Measurements from ENCODE around the gene SEC24D.

The SEC24D gene

DNA sequence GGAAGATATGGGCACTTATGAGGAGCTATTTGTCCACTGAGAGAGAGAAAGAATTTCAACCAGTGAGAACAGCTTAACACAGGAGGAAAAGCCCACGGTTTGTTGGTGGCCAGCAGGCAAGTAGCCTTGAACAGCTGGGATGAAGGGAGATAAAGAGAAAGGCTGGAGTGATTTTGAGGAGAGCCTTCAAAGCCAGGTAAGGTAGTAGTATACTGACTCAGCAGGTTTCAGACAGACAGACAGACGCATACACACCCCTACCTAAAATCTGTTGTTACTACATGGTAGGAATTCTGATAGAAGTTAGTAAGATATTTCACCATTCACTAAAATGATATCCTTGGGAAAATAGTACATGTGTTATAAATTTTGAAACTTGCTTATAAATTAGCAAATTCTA lies 60.5 kb downstream of the SEC24D start:
- TF ChIP-seq Cebpa-rat (IDR thresholded peaks at IDR 0.05): no peak
- Histone ChIP-seq H3K36me3 (peaks cover 0 to 18% (median 0%) of the 10 kb centered on the region in 11 experiments; a peak in 5 of 22 replicates), H3K4me2 (no peak overlapping the region), H3K4me1 (no peaks in the 10 kb centered on the region; a peak in 1 of 20 replicates), H3K27ac (no peak overlapping the region), H4K20me1 (peaks cover 0 to 16% (median 0%) of the 10 kb centered on the region in 11 experiments; a peak in 6 of 22 replicates), H3K4me3 (no peak overlapping the region), H3K9me3 (replicated peaks in 1 of 11) (no peaks in the 10 kb centered on the region), H3K9ac (no peak overlapping the region), H3K27me3 (no peaks in the 10 kb centered on the region)

GRCh38 chr4:118774989-118775388 lies 60.9 kb downstream of the SEC24D start:
- H3K27ac ChIP-seq: no peak overlapping the region
- no peak overlapping the region for H3K4me2 ChIP-seq
- no peak overlapping the region for H3K4me3 ChIP-seq
- H3K9me3 ChIP-seq (replicated peaks in 1 of 11): no peaks in the 10 kb centered on the region
- peaks cover 0 to 22% (median 0%) of the 10 kb centered on the region in 11 experiments; a peak in 5 of 22 replicates for H3K36me3 ChIP-seq
- no peaks in the 10 kb centered on the region; a peak in 1 of 20 replicates for H3K4me1 ChIP-seq
- H3K27me3 ChIP-seq: no peaks in the 10 kb centered on the region
- H3K9ac ChIP-seq: no peak overlapping the region
- no peak for TF ChIP-seq Cebpa-rat (IDR thresholded peaks at IDR 0.05)
- peaks cover 0 to 16% (median 0%) of the 10 kb centered on the region in 11 experiments; a peak in 6 of 22 replicates for H4K20me1 ChIP-seq

- no peak overlapping the region for H3K9ac ChIP-seq
- no peak overlapping the region for H3K4me2 ChIP-seq
- no peaks in the 10 kb centered on the region for H3K9me3 ChIP-seq (replicated peaks in 1 of 11)
- no peak overlapping the region for H3K27ac ChIP-seq
- TF ChIP-seq Cebpa-rat (IDR thresholded peaks at IDR 0.05): no peak
- H3K36me3 ChIP-seq: peaks cover 0 to 29% (median 0%) of the 10 kb centered on the region in 11 experiments; a peak in 8 of 22 replicates
- H3K27me3 ChIP-seq: no peaks in the 10 kb centered on the region
- H4K20me1 ChIP-seq: peaks cover 0 to 22% (median 0%) of the 10 kb centered on the region in 11 experiments; a peak in 6 of 22 replicates
- H3K4me1 ChIP-seq: no peaks in the 10 kb centered on the region; a peak in 1 of 20 replicates
- H3K4me3 ChIP-seq: no peak overlapping the region
Observed at GRCh38 chr4:118774321-118774720, 61.6 kb downstream of the SEC24D start.

- no peaks in the 10 kb centered on the region for H3K9me3 ChIP-seq (replicated peaks in 1 of 11)
- no peaks in the 10 kb centered on the region for H3K27me3 ChIP-seq
- no peak overlapping the region for H3K27ac ChIP-seq
- no peak for TF ChIP-seq Cebpa-rat (IDR thresholded peaks at IDR 0.05)
- H3K4me2 ChIP-seq: no peak overlapping the region
- no peaks in the 10 kb centered on the region; a peak in 1 of 20 replicates for H3K4me1 ChIP-seq
- H3K9ac ChIP-seq: no peak overlapping the region
- H3K36me3 ChIP-seq: peaks cover 0 to 38% (median 1%) of the 10 kb centered on the region in 11 experiments; a peak in 10 of 22 replicates
- H3K4me3 ChIP-seq: no peak overlapping the region
- H4K20me1 ChIP-seq: peaks cover 0 to 23% (median 0%) of the 10 kb centered on the region in 11 experiments; a peak in 6 of 22 replicates
Observed at GRCh38 chr4:118773429-118773792, 62.5 kb downstream of the SEC24D start.

DNA sequence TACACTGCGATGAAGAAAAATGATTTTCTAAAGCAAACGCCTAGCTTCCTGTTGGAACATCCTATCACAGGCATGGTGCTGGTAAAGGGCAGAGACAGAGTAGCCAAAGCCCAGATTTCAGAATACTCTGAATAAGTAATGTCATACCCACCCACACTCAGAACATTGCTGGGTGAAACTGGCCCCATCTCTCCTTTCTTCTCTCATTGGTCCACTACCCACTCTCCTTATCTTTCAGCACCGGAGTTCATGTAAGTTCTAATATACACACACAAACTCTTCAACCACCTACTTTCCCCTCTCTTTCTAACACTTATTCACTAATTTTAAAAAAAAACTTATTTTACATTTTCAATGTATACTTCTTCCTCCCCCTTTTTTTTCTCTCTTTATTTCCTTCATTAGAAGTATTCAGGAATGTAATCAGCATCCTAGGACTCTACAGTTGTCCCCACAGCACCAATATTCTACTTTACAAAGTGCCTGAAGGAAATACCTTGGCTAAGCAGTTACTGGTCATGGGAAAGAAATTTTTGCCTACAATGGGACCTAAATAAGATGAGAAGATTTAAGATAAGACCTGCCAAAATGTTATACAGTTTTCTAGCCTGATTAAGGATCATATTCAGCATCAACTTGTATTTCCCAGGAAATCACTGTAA lies 63.0 kb downstream of the SEC24D start:
- Histone ChIP-seq H3K27me3 (no peaks in the 10 kb centered on the region), H3K9me3 (replicated peaks in 1 of 11) (no peaks in the 10 kb centered on the region), H3K4me1 (no peaks in the 10 kb centered on the region; a peak in 1 of 20 replicates), H3K9ac (no peak overlapping the region), H3K4me3 (no peak overlapping the region), H3K27ac (no peak overlapping the region), H3K36me3 (peaks cover 0 to 43% (median 6%) of the 10 kb centered on the region in 11 experiments; a peak in 13 of 22 replicates), H4K20me1 (peaks cover 0 to 23% (median 0%) of the 10 kb centered on the region in 11 experiments; a peak in 6 of 22 replicates), H3K4me2 (no peak overlapping the region)
- no peak for TF ChIP-seq Cebpa-rat (IDR thresholded peaks at IDR 0.05)

- peaks cover 6 to 50% (median 13%) of the 10 kb centered on the region in 11 experiments for H3K36me3 ChIP-seq
- peaks cover 0 to 23% (median 0%) of the 10 kb centered on the region in 11 experiments; a peak in 6 of 22 replicates for H4K20me1 ChIP-seq
- H3K4me1 ChIP-seq: no peaks in the 10 kb centered on the region; a peak in 1 of 20 replicates
- TF ChIP-seq Cebpa-rat (IDR thresholded peaks at IDR 0.05): no peak
- H3K4me2 ChIP-seq: no peak overlapping the region
- no peaks in the 10 kb centered on the region for H3K27me3 ChIP-seq
- H3K9me3 ChIP-seq (replicated peaks in 1 of 11): no peaks in the 10 kb centered on the region
- no peak overlapping the region for H3K4me3 ChIP-seq
- no peak overlapping the region for H3K27ac ChIP-seq
- H3K9ac ChIP-seq: no peak overlapping the region
Observed at GRCh38 chr4:118772081-118772766, 63.7 kb downstream of the SEC24D start.

GRCh38 chr4:118770741-118771187 lies 65.2 kb downstream of the SEC24D start:
- Histone ChIP-seq H3K4me2 (no peak overlapping the region), H3K27ac (no peak overlapping the region), H3K9me3 (replicated peaks in 1 of 11) (no peaks in the 10 kb centered on the region), H4K20me1 (peaks cover 0 to 36% (median 0%) of the 10 kb centered on the region in 11 experiments; a peak in 6 of 22 replicates), H3K27me3 (no peaks in the 10 kb centered on the region), H3K36me3 (peaks cover 18 to 65% (median 27%) of the 10 kb centered on the region in 11 experiments), H3K9ac (no peak overlapping the region), H3K4me1 (no peaks in the 10 kb centered on the region), H3K4me3 (no peak overlapping the region)
- TF ChIP-seq Cebpa-rat (IDR thresholded peaks at IDR 0.05): no peak

DNA sequence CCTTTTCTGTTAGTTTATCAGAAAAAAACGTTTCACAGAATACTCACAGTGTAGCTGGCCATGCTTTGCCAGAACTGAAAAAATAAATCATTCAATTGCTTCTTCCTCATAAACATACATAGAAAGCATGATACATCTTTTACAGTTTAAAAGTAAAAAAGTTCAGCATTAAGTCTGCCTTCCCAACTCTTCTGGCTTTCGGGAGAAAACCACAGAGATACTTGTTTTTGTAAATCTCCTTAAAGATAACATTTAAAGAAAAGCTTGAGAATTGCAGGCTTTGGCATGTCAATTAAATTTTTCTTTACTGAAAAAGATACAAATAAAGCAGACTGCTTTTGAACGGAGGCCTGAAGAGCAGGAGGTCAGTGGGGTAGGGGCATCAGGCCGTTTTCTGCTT lies 66.8 kb downstream of the SEC24D start:
- Histone ChIP-seq H3K36me3 (peaks cover 27 to 76% (median 39%) of the 10 kb centered on the region in 11 experiments), H3K9me3 (replicated peaks in 1 of 11) (no peaks in the 10 kb centered on the region), H3K4me2 (no peak overlapping the region), H3K4me3 (no peak overlapping the region), H4K20me1 (peaks cover 0 to 30% (median 0%) of the 10 kb centered on the region in 11 experiments; a peak in 6 of 22 replicates), H3K27me3 (no peaks in the 10 kb centered on the region), H3K27ac (no peak overlapping the region), H3K9ac (no peak overlapping the region), H3K4me1 (no peaks in the 10 kb centered on the region)
- TF ChIP-seq Cebpa-rat (IDR thresholded peaks at IDR 0.05): no peak

- H3K27me3 ChIP-seq: no peaks in the 10 kb centered on the region
- peaks cover 35 to 96% (median 50%) of the 10 kb centered on the region in 11 experiments for H3K36me3 ChIP-seq
- H3K9me3 ChIP-seq (replicated peaks in 1 of 11): no peaks in the 10 kb centered on the region
- H3K4me1 ChIP-seq: no peaks in the 10 kb centered on the region
- no peak overlapping the region for H3K4me3 ChIP-seq
- TF ChIP-seq Cebpa-rat (IDR thresholded peaks at IDR 0.05): no peak
- H4K20me1 ChIP-seq: peaks cover 0 to 20% (median 0%) of the 10 kb centered on the region in 11 experiments; a peak in 4 of 22 replicates
- no peak overlapping the region for H3K27ac ChIP-seq
- H3K4me2 ChIP-seq: no peak overlapping the region
- H3K9ac ChIP-seq: no peak overlapping the region
Observed at GRCh38 chr4:118767109-118767508, 68.8 kb downstream of the SEC24D start.
